ENCODE results near the gene COL15A1.

COL15A1 gene

GRCh38 chr9:99114846-99115500 lies 171.3 kb downstream of the COL15A1 start:
- no peak for TF ChIP-seq POLR2A (IDR thresholded peaks at IDR 0.05; ENCODE audit: extremely low read depth, insufficient read length)
- no peak for TF ChIP-seq MYC (IDR thresholded peaks at IDR 0.05; ENCODE audit: low read depth, low read length)
- TF ChIP-seq MAX (IDR thresholded peaks at IDR 0.05; ENCODE audit: low read depth, low read length) = no peak
- TF ChIP-seq, protein P1, sequence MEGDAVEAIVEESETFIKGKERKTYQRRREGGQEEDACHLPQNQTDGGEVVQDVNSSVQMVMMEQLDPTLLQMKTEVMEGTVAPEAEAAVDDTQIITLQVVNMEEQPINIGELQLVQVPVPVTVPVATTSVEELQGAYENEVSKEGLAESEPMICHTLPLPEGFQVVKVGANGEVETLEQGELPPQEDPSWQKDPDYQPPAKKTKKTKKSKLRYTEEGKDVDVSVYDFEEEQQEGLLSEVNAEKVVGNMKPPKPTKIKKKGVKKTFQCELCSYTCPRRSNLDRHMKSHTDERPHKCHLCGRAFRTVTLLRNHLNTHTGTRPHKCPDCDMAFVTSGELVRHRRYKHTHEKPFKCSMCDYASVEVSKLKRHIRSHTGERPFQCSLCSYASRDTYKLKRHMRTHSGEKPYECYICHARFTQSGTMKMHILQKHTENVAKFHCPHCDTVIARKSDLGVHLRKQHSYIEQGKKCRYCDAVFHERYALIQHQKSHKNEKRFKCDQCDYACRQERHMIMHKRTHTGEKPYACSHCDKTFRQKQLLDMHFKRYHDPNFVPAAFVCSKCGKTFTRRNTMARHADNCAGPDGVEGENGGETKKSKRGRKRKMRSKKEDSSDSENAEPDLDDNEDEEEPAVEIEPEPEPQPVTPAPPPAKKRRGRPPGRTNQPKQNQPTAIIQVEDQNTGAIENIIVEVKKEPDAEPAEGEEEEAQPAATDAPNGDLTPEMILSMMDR (IDR thresholded peaks at IDR 0.05; ENCODE audit: low read depth, low read length) = no peak
- no peak for DNase-seq (ENCODE audit: low read depth)
- H3K4me3 ChIP-seq (ENCODE audit: low read depth, low read length) = no peak overlapping the region

- TF ChIP-seq, protein P1 (IDR thresholded peaks at IDR 0.05; ENCODE audit: low read depth, low read length) = no peak
- TF ChIP-seq POLR2A (IDR thresholded peaks at IDR 0.05; ENCODE audit: extremely low read depth, insufficient read length) = no peak
- TF ChIP-seq MAX (IDR thresholded peaks at IDR 0.05; ENCODE audit: low read depth, low read length) = no peak
- no peak for TF ChIP-seq MYC (IDR thresholded peaks at IDR 0.05; ENCODE audit: low read depth, low read length)
- no peak for DNase-seq (ENCODE audit: low read depth)
- no peak overlapping the region for H3K4me3 ChIP-seq (ENCODE audit: low read depth, low read length)
Observed at GRCh38 chr9:99116003-99116411, 172.3 kb downstream of the COL15A1 start.

GRCh38 chr9:99118782-99119466 lies 175.2 kb downstream of the COL15A1 start:
- peak overlapping the region; percentile 11 for H3K4me3 ChIP-seq (ENCODE audit: low read depth, low read length)
- DNase-seq (ENCODE audit: low read depth) = peak; percentile 69
- TF ChIP-seq MYC (IDR thresholded peaks at IDR 0.05; ENCODE audit: low read depth, low read length) = no peak
- TF ChIP-seq, protein P1 (IDR thresholded peaks at IDR 0.05; ENCODE audit: low read depth, low read length) = no peak
- no peak for TF ChIP-seq POLR2A (IDR thresholded peaks at IDR 0.05; ENCODE audit: extremely low read depth, insufficient read length)
- TF ChIP-seq MAX (IDR thresholded peaks at IDR 0.05; ENCODE audit: low read depth, low read length) = no peak

DNA sequence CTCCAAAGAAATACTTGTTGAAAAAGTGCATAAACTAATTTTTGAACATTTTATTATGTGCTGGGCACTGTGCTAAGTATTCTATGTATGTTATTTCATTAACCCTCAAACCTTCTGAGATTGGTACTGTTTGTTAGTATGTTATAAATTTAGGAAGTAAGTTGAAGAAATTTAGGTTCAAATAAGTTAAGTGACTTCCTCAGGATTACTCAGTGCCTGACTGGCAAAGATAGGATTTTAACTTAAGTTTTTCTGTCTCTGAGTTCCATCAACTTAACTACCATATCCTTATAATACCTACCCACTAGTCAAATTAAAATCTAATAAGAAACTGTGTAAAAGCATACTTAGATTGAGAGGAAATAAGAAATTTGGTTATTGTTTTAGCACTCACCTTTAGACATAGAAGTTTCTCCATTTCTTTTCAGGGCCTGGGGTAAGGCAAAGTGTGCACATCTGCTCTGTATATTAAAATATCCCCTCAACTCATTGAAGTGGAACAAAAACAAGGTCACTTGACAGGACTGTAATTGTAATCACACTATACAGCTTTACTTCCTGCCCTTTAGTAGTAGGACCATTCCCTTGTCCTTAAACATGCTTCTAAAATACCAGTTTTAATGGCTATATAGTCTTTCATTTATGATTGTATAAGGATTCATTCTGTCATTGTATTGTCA lies 176.4 kb downstream of the COL15A1 start:
- no peak overlapping the region for H3K4me3 ChIP-seq (ENCODE audit: low read depth, low read length)
- no peak for DNase-seq (ENCODE audit: low read depth)
- TF ChIP-seq MYC (IDR thresholded peaks at IDR 0.05; ENCODE audit: low read depth, low read length) = no peak
- no peak for TF ChIP-seq MAX (IDR thresholded peaks at IDR 0.05; ENCODE audit: low read depth, low read length)
- no peak for TF ChIP-seq POLR2A (IDR thresholded peaks at IDR 0.05; ENCODE audit: extremely low read depth, insufficient read length)
- TF ChIP-seq, protein P1 (IDR thresholded peaks at IDR 0.05; ENCODE audit: low read depth, low read length) = no peak
